GM12801 (cell line): ENCODE data around the gene UBE2O.

ENCODE experiments used
- TF ChIP-seq, protein P1 (sequence below): IDR thresholded peaks from one replicate; pipeline ENCODE4 v1.5.1; 2011; ENCODE audit warnings: control low read depth; ENCODE audit not compliant: insufficient read length; ENCODE audit errors: extremely low read depth

UBE2O gene

DNA sequence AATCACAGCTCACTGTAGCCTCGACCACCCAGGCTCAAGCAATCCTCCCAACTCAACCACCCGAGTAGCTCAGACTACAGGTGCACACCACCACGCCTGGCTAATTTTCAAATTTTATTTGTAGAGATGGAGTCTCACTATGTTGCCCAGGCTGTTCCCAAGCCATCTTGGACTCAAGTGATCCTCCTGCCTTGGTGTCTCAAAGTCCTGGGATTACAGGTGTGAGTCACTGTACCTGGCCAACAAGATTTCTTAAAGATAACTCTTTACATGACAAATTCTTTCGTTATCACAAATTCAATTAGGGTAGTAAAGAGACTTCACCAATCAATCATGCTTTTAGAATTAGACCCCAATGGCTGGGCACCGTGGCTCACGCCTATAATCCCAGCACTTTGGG is 111.7 kb downstream of the UBE2O start:
- TF ChIP-seq, protein P1, sequence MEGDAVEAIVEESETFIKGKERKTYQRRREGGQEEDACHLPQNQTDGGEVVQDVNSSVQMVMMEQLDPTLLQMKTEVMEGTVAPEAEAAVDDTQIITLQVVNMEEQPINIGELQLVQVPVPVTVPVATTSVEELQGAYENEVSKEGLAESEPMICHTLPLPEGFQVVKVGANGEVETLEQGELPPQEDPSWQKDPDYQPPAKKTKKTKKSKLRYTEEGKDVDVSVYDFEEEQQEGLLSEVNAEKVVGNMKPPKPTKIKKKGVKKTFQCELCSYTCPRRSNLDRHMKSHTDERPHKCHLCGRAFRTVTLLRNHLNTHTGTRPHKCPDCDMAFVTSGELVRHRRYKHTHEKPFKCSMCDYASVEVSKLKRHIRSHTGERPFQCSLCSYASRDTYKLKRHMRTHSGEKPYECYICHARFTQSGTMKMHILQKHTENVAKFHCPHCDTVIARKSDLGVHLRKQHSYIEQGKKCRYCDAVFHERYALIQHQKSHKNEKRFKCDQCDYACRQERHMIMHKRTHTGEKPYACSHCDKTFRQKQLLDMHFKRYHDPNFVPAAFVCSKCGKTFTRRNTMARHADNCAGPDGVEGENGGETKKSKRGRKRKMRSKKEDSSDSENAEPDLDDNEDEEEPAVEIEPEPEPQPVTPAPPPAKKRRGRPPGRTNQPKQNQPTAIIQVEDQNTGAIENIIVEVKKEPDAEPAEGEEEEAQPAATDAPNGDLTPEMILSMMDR, result no peak
